ENCODE measurements around the gene ASAP2. TPM values are rescaled to one million over a fixed set of nuclear protein-coding genes. Genes with fewer than 3 reads are reported as not detected.
"Not testable (repeated sequence)": the region's sequence is repeated elsewhere in the genome, so short reads cannot be mapped to it uniquely, and the experiment has no call there.

The ASAP2 gene
- total RNA-seq, 1 experiment from 2014 or later: 12.6 TPM

DNA sequence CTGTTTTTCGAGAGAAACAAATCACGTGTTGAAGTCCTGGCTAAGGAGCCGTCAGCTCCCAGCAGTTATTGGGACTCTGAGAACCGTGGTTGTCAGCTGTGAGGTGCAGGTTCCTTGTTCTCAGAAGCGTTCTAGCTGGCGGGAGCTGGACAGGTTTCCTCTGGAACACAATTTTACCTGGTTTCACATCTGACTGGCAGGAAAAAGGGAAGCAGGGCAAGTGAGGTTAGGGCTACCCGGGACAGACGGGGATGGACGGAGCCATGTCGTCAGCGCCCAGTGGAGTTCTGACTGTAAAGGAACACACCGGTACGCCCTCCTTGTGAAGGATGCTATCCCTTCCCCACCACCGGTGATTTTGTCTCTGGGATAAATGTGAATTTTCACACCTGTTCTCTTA, 190.6 kb downstream of the ASAP2 start:
- Mint-ChIP-seq H3K4me1 (peaks cover 20 to 28% of the 10 kb centered on the region in 2 experiments), H3K9me3 (no peaks in the 10 kb centered on the region), H3K27me3 (ENCODE audit: low read depth) (no peaks in the 10 kb centered on the region; the same call in 1 of the 2 replicates), H3K27ac (0 out of 7 replicates have a peak overlapping the region, but pooled peaks of 1 of the 3 experiments have one; percentile 53), H3K4me3 (no peak overlapping the region), H3K36me3 (ENCODE audit: insufficient read depth in 1 of 3, low read depth in 3 of 3) (peaks cover 2 to 13% (median 6%) of the 10 kb centered on the region in 3 experiments; a peak in 6 of 7 replicates)
- Histone ChIP-seq H3K9ac (ENCODE audit: extremely low read depth, insufficient read length, low read length) (no peak overlapping the region), H3K18ac (ENCODE audit: insufficient read length, low read depth, low read length) (no peak overlapping the region), H4K8ac (replicated peaks; ENCODE audit: insufficient read length, low read depth, low read length) (no peak overlapping the region), H3K79me2 (ENCODE audit: insufficient read depth, low read length) (no peaks in the 10 kb centered on the region), H2BK15ac (ENCODE audit: low read depth, low read length) (no peak overlapping the region), H2BK12ac (ENCODE audit: insufficient read length, low read depth, low read length) (no peak overlapping the region), H3K4me2 (ENCODE audit: insufficient read depth, insufficient read length, low read length) (no peak overlapping the region), H3K27ac (ENCODE audit: insufficient read length, low read depth, low read length) (no peak overlapping the region), H2BK5ac (ENCODE audit: insufficient read length, low read length) (no peak overlapping the region), H2AFZ (ENCODE audit: low read length) (no peak overlapping the region), H3K23me2 (ENCODE audit: insufficient read length, low read depth, low read length, poor library complexity, severe bottlenecking) (no peaks in the 10 kb centered on the region), H2BK20ac (ENCODE audit: low read depth, low read length, poor library complexity, severe bottlenecking) (no peak overlapping the region), H3K4ac (ENCODE audit: low read depth, low read length) (no peak overlapping the region), H3K56ac (ENCODE audit: insufficient read length, low read depth, low read length) (no peak overlapping the region), H4K20me1 (ENCODE audit: control insufficient read depth, insufficient read depth, insufficient read length) (no peaks in the 10 kb centered on the region), H3K9me3 (ENCODE audit: control insufficient read depth, low read depth, low read length) (no peaks in the 10 kb centered on the region), H3K23ac (ENCODE audit: insufficient read length, low read depth, low read length) (no peak overlapping the region), H4K91ac (ENCODE audit: insufficient read length, low read depth, low read length) (no peak overlapping the region), H4K5ac (ENCODE audit: insufficient read length, low read depth, low read length) (no peak overlapping the region), H3K4me1 (ENCODE audit: insufficient read depth, low read length) (peaks cover 3% of the 10 kb centered on the region; the same call in 1 of the 2 replicates), H3K14ac (ENCODE audit: insufficient read depth, low read length) (no peak overlapping the region), H3K79me1 (ENCODE audit: insufficient read depth, low read depth, low read length, poor library complexity, severe bottlenecking) (no peaks in the 10 kb centered on the region), H3T11ph (ENCODE audit: low read length) (no peak overlapping the region), H2AK5ac (ENCODE audit: insufficient read length, low read length) (no peak overlapping the region), H2BK120ac (ENCODE audit: low read depth, low read length, poor library complexity, severe bottlenecking) (no peak overlapping the region), H3K27me3 (ENCODE audit: insufficient read depth, low read length) (no peaks in the 10 kb centered on the region)
- TF ChIP-seq CTCF (conservative IDR thresholded peaks at IDR 0.05): no peak
- no CpG with 5 or more reads among the region's 14 CpGs for WGBS (ENCODE audit: extremely low coverage, insufficient read length, low lambda C conversion rate)
- DNase-seq: no peak

GRCh38 chr2:9398251-9398650, 191.6 kb downstream of the ASAP2 start:
- H3K27me3 Mint-ChIP-seq (ENCODE audit: low read depth); H3K18ac ChIP-seq (ENCODE audit: insufficient read length, low read depth, low read length); H3T11ph ChIP-seq (ENCODE audit: low read length); H2AK5ac ChIP-seq (ENCODE audit: insufficient read length, low read length); H3K79me2 ChIP-seq (ENCODE audit: insufficient read depth, low read length); DNase-seq; H2BK120ac ChIP-seq (ENCODE audit: low read depth, low read length, poor library complexity, severe bottlenecking); H3K4me3 Mint-ChIP-seq; H2AFZ ChIP-seq (ENCODE audit: low read length); H4K20me1 ChIP-seq (ENCODE audit: control insufficient read depth, insufficient read depth, insufficient read length); H4K8ac ChIP-seq (replicated peaks; ENCODE audit: insufficient read length, low read depth, low read length); H3K56ac ChIP-seq (ENCODE audit: insufficient read length, low read depth, low read length); H2BK12ac ChIP-seq (ENCODE audit: insufficient read length, low read depth, low read length); H3K4ac ChIP-seq (ENCODE audit: low read depth, low read length); H3K27ac ChIP-seq (ENCODE audit: insufficient read length, low read depth, low read length); H4K91ac ChIP-seq (ENCODE audit: insufficient read length, low read depth, low read length); H3K23me2 ChIP-seq (ENCODE audit: insufficient read length, low read depth, low read length, poor library complexity, severe bottlenecking); H3K27ac Mint-ChIP-seq; H3K4me2 ChIP-seq (ENCODE audit: insufficient read depth, insufficient read length, low read length); H3K27me3 ChIP-seq (ENCODE audit: insufficient read depth, low read length); H3K4me1 ChIP-seq (ENCODE audit: insufficient read depth, low read length); H3K23ac ChIP-seq (ENCODE audit: insufficient read length, low read depth, low read length); H2BK20ac ChIP-seq (ENCODE audit: low read depth, low read length, poor library complexity, severe bottlenecking); H2BK15ac ChIP-seq (ENCODE audit: low read depth, low read length); H2BK5ac ChIP-seq (ENCODE audit: insufficient read length, low read length); H3K9ac ChIP-seq (ENCODE audit: extremely low read depth, insufficient read length, low read length); H3K9me3 ChIP-seq (ENCODE audit: control insufficient read depth, low read depth, low read length); H3K79me1 ChIP-seq (ENCODE audit: insufficient read depth, low read depth, low read length, poor library complexity, severe bottlenecking); H3K14ac ChIP-seq (ENCODE audit: insufficient read depth, low read length); H4K5ac ChIP-seq (ENCODE audit: insufficient read length, low read depth, low read length); H3K9me3 Mint-ChIP-seq: not testable (repeated sequence)
- H3K36me3 Mint-ChIP-seq (ENCODE audit: insufficient read depth in 1 of 3, low read depth in 3 of 3): peaks cover 3 to 21% (median 6%) of the 10 kb centered on the region in 3 experiments; a peak in 6 of 7 replicates
- peaks cover 10 to 17% of the 10 kb centered on the region in 2 experiments for H3K4me1 Mint-ChIP-seq
- no CpG with 5 or more reads among the region's 11 CpGs for WGBS (ENCODE audit: extremely low coverage, insufficient read length, low lambda C conversion rate)

Data from H9 (cell line).